GM21367 (cell line): ENCODE results near the gene FAM131B.
"Not testable (repeated sequence)": the region's sequence is repeated elsewhere in the genome, so short reads cannot be mapped to it uniquely, and the experiment has no call there.

Experiments used
- ATAC-seq: cut with Tn5 transposase; IDR thresholded peaks from one replicate; pipeline ENCODE4 v1.9.1; 2021; ENCODE audit not compliant: unreplicated experiment

FAM131B gene

GRCh38 chr7:143395187-143396149, 33.0 kb upstream of the FAM131B start:
- ATAC-seq = no peak

DNA sequence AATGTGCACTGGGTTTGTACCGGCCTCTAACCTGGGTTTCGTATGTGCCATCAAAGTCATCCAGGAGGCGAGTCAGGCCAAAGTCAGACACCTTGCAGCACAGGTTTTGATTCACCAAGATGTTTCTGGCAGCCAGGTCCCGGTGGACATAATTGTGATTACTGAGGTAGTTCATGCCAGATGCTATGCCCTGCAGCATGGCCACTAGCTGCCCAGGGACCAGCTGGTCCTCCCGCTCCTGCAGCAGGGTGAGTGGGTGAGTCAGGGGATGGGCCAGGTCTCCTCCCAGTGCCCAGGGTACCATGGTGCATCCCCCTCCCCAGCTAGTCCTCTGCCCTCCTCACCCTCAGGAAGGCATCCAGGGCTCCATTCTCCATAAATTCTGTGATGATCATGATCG, 32.3 kb upstream of the FAM131B start:
- no peak for ATAC-seq

GRCh38 chr7:143394068-143394467, 31.6 kb upstream of the FAM131B start:
- ATAC-seq = no peak

DNA sequence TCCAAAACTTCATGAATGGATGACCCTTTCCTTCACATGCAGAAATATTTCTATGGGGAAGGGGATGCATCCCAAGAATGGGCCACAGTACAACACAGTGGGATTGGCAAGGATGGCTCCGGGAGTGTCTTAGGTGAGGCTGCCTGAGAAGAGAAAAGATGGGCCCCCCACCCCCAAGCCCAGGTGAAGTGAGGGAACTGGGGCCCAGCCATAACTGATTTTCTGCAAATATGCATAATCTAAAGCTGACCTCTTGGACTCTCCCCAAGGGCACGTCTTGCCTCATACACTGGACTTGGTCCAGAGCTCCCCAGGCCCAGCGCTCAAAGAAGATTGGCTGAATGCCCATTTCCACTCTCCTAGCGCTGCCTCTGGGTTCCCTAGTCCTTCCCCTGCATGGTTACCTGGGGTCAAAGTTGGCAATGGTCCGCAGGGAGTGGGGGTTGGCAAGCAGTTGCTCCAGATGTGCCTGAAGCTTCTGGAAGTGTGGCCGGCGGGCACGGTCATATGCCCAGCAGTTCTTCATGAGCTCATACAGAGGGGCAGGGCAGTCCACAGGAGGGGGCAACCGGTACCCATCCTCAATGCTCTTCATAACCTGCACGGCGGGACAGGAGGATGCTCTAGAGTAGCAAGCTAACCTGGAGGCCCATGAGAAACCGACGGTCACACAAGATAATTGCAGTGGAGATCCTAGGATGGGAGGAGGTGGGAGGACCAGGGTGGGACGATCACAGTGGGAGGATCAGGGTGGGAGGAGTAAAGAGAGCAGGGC, 30.9 kb upstream of the FAM131B start:
- ATAC-seq = no peak

DNA sequence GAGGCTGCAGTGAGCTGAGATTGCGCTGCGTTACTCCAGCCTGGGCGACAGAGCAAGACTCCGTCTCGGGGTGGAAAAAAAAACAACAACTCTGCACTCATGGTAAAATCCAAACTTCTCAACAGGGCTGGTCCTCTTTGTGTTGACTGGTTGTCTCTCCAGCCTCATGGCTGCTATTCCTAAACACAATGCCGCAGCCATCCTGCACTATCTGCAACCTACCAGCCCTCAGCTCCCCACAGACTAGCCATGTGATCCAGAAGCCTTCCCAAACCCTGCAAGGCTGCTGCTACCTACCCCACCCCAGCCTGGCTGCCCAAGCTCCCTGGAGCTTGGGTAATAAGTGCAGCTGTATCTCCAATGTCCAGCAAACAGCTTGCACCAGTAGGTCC, 30.4 kb upstream of the FAM131B start:
- no peak for ATAC-seq

GRCh38 chr7:143392427-143392826, 29.9 kb upstream of the FAM131B start:
- ATAC-seq = not testable (repeated sequence)

GRCh38 chr7:143391462-143392404, 29.2 kb upstream of the FAM131B start:
- no peak for ATAC-seq

DNA sequence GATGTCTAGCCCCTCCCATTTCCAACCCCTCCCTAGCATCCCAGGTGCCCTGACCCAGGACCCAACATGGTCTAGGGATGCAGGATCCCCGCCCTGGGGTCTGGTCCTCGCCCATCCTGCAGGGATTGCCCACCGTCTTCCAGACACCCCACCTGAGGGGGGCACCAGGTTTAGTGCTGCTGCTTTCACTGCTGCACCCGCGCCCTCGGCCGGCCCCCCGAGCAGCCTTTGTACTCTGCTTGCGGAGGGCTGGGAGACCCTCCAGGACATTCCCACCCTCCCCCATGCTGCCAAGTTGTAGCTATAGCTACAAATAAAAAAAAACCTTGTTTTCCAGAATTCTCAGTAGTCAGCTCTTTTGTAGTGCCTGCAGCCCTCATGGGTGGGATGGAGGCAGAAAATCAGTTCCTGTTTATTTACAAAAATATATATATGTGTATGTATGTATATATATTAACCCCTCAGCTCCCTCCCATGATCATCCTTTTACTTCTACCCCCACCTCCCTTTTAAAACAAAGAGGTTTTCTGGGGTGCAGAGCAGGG, 28.3 kb upstream of the FAM131B start:
- ATAC-seq = no peak

GRCh38 chr7:143390104-143390772, 27.7 kb upstream of the FAM131B start:
- ATAC-seq = no peak

- no peak for ATAC-seq
Measured at GRCh38 chr7:143389316-143390103, 27.0 kb upstream of the FAM131B start.

GRCh38 chr7:143388491-143389101, 26.1 kb upstream of the FAM131B start:
- no peak for ATAC-seq

GRCh38 chr7:143388051-143388450, 25.5 kb upstream of the FAM131B start:
- no peak for ATAC-seq

DNA sequence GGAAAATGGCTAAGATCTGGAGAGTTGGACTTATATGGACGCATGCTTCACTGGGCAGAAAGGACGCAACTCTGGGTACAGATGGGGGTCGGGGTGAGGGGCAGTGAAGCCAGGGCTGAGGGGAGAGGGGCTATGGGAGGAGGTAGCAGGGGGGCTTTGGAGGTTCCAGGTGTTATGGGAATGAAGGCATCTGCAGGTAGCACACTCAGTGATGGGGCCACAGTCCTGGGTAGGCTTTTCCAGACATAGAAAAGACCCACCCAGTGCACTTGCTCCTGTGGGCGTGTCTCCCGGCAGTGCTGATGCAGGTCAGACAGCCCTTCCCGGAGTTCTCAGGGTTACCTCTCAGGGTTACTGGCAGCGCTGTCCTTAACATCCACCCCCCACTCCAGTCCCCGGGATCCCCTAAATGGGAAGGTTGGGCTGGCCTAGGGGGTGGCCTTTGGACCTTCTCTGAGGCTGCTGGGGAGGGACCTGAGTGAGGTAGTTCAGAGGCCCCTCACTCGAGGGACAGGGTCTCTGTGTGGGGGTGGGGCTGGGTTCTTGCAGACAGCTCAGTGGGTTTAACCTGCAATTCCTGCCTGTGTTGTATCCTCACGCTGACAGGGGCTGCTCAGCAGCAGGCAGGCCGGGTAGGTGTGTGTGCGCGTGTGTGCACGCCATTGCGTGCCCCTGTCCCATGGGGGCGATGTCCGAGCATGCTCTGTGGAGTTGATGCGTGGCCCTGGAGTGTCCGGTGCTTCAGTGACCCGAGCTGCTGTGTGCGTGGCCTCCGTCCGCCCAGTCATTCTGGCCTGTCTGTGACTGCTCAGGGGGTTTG, 24.9 kb upstream of the FAM131B start:
- no peak for ATAC-seq

- ATAC-seq = peak; percentile 46
Measured at GRCh38 chr7:143385891-143386781, 23.6 kb upstream of the FAM131B start.

GRCh38 chr7:143384661-143385631, 22.4 kb upstream of the FAM131B start:
- ATAC-seq = no peak

DNA sequence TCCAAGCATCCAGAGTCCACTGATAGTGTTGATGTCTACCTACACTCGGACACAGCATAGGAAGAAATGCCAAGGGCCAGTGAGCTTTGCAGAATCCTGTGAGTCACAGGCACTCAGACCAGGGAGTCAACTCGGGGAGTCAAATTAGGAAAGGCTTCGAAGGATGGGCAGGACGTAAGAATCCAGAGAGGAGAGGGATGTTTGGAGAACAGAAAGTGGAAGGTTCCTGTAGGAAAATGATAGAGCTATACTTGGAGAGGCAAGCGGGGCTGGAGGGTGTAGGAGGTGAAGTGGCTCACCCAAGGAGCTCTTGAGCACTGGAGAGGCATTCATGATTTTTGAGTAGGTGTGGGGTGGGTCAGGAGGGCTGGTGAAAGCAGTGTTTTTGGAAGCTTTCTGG, 21.6 kb upstream of the FAM131B start:
- ATAC-seq = no peak
